ENCODE data around the gene PHLPP1.
A peak's percentile ranks its signal among the peaks of the same experiment; 100 is the strongest.

PHLPP1 gene

GRCh38 chr18:63005306-63005705 lies 290.0 kb downstream of the PHLPP1 start:
- no peak for DNase-seq (ENCODE audit: low read depth in 2 of 2)

- no peak for DNase-seq (ENCODE audit: low read depth in 2 of 2)
Observed at GRCh38 chr18:63007231-63007630, 291.9 kb downstream of the PHLPP1 start.

GRCh38 chr18:63016270-63016669 lies 300.9 kb downstream of the PHLPP1 start:
- peak; percentile 18 to 37 for DNase-seq (ENCODE audit: low read depth in 2 of 2)

GRCh38 chr18:63017076-63017475 lies 301.7 kb downstream of the PHLPP1 start:
- no peak for DNase-seq (ENCODE audit: low read depth in 2 of 2)

- no peak for DNase-seq (ENCODE audit: low read depth in 2 of 2)
Observed at GRCh38 chr18:63017977-63018376, 302.6 kb downstream of the PHLPP1 start.

- DNase-seq (ENCODE audit: low read depth in 2 of 2), result no peak
Observed at GRCh38 chr18:63022429-63023022, 307.2 kb downstream of the PHLPP1 start.

GRCh38 chr18:63025251-63026090 lies 310.1 kb downstream of the PHLPP1 start:
- DNase-seq (ENCODE audit: low read depth in 2 of 2), result no peak

GRCh38 chr18:63028380-63028779 lies 313.0 kb downstream of the PHLPP1 start:
- no peak for DNase-seq (ENCODE audit: low read depth in 2 of 2)

Measured in fibroblast of skin of left biceps (primary cell).